ENCODE results near the gene LRRTM2.

DNA sequence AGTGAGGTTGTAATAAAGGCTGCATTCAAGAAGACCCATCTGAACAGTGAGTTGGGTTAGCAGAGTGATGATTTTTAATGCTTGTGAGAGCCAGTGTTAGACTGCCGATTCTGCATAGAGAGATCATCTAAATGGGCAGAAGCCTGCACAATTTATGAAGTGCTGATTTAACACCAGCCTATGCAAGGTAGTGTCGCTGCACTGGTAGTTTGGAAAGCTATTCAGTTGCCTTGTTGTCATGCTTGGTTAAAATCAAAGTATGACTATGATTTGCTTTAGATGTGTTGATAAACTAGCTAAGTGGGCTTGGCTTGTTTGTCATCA lies 379 bp upstream of the LRRTM2 start:
- TF ChIP-seq, protein P1, sequence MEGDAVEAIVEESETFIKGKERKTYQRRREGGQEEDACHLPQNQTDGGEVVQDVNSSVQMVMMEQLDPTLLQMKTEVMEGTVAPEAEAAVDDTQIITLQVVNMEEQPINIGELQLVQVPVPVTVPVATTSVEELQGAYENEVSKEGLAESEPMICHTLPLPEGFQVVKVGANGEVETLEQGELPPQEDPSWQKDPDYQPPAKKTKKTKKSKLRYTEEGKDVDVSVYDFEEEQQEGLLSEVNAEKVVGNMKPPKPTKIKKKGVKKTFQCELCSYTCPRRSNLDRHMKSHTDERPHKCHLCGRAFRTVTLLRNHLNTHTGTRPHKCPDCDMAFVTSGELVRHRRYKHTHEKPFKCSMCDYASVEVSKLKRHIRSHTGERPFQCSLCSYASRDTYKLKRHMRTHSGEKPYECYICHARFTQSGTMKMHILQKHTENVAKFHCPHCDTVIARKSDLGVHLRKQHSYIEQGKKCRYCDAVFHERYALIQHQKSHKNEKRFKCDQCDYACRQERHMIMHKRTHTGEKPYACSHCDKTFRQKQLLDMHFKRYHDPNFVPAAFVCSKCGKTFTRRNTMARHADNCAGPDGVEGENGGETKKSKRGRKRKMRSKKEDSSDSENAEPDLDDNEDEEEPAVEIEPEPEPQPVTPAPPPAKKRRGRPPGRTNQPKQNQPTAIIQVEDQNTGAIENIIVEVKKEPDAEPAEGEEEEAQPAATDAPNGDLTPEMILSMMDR (IDR thresholded peaks at IDR 0.05) = no peak
- no peak for TF ChIP-seq POLR2A (IDR thresholded peaks at IDR 0.05)

Data from prostate gland (tissue), 2 donors.